HepG2 (cell line): ENCODE data around the gene SLC9A8. TPM values are rescaled to one million over a fixed set of nuclear protein-coding genes. Genes with fewer than 3 reads are reported as not detected.

Experiments used
- DZIP1 ChIP-seq: sonication (generic); formaldehyde crosslinking; IDR thresholded peaks from 2 replicates; pipeline ENCODE4 v1.5.0; 2020; ENCODE audit warnings: mild to moderate bottlenecking, missing genetic modification reagents
- E2F1 ChIP-seq: sonication (generic); formaldehyde crosslinking; IDR thresholded peaks from 2 replicates; pipeline ENCODE4 v1.5.0; 2020; ENCODE audit warnings: missing genetic modification reagents
- KAT8 ChIP-seq: IDR thresholded peaks from 2 replicates; pipeline ENCODE4 v1.6.1; 2016; ENCODE audit warnings: missing genetic modification reagents, missing compliant biosample characterization
- KLF9 ChIP-seq: IDR thresholded peaks from 2 replicates; pipeline ENCODE4 v1.6.1; 2016; ENCODE audit warnings: low read depth
- MAFK ChIP-seq, 2 experiments: IDR thresholded peaks in 1 of 2; conservative IDR thresholded peaks in 1 of 2; 2 replicates each; pipeline ENCODE4 v1.6.1; 2011; ENCODE audit warnings: improper control_type of control experiment in 2 of 2, low read length in 2 of 2
- MAX ChIP-seq: IDR thresholded peaks from 2 replicates; pipeline ENCODE4 v1.6.1; 2012; ENCODE audit warnings: inconsistent platforms
- NKX3-1 ChIP-seq: sonication (generic); formaldehyde crosslinking; IDR thresholded peaks from 2 replicates; pipeline ENCODE4 v1.5.0; 2020; ENCODE audit warnings: missing genetic modification reagents
- NONO ChIP-seq, 2 experiments: fragments of 450-650 bp in 1 of 2; sonication (generic) in 1 of 2; formaldehyde crosslinking in 1 of 2; IDR thresholded peaks in 1 of 2; conservative IDR thresholded peaks in 1 of 2; 2 replicates each; pipeline versions ENCODE4 v1.6.1 to v1.8.0; 2017 to 2022; ENCODE audit warnings: mild to moderate bottlenecking in 1 of 2, missing genetic modification reagents in 1 of 2, moderate library complexity in 1 of 2
- SOX6 ChIP-seq, 2 experiments: fragments of 450-650 bp in 1 of 2; sonication (generic) in 1 of 2; formaldehyde crosslinking in 1 of 2; IDR thresholded peaks; 2 replicates each; pipeline versions ENCODE4 v1.4.0 to v1.6.1; 2017 to 2020; ENCODE audit warnings: antibody characterized with exemption in 1 of 2, mild to moderate bottlenecking in 1 of 2, missing genetic modification reagents in 1 of 2
- SP140L ChIP-seq: sonication (generic); formaldehyde crosslinking; IDR thresholded peaks from 2 replicates; pipeline ENCODE4 v1.4.0; 2020; ENCODE audit warnings: missing genetic modification reagents, borderline replicate concordance
- SRSF9 ChIP-seq: fragments of 200-400 bp; formaldehyde crosslinking; IDR thresholded peaks from 2 replicates; pipeline ENCODE4 v1.6.1; 2018; ENCODE audit warnings: borderline replicate concordance, mild to moderate bottlenecking, low read depth, low read length; ENCODE audit not compliant: insufficient read depth, poor library complexity, severe bottlenecking
- SYNCRIP ChIP-seq: fragments of 200-400 bp; formaldehyde crosslinking; IDR thresholded peaks from 2 replicates; pipeline ENCODE4 v1.6.1; 2018; ENCODE audit warnings: mild to moderate bottlenecking, low read depth, low read length; ENCODE audit not compliant: insufficient read depth
- TP53 ChIP-seq: sonication (generic); formaldehyde crosslinking; conservative IDR thresholded peaks from 2 replicates; pipeline ENCODE4 v1.4.0; 2020; ENCODE audit warnings: missing genetic modification reagents
- ZFP90 ChIP-seq: sonication (generic); formaldehyde crosslinking; IDR thresholded peaks from 2 replicates; pipeline ENCODE4 v1.8.0; 2022; ENCODE audit warnings: missing genetic modification reagents, mild to moderate bottlenecking, inconsistent platforms, borderline replicate concordance
- ZNF557 ChIP-seq: sonication (generic); formaldehyde crosslinking; IDR thresholded peaks from 2 replicates; pipeline ENCODE4 v1.4.0; 2020; ENCODE audit warnings: missing genetic modification reagents
- ZNF891 ChIP-seq: sonication (generic); formaldehyde crosslinking; IDR thresholded peaks from 2 replicates; pipeline ENCODE4 v1.5.0; 2020; ENCODE audit warnings: mild to moderate bottlenecking, missing genetic modification reagents
- polyA plus RNA-seq, 8 experiments: library from polyadenylated mRNA; depleted of rRNA in 3 of 8; stranded (reverse) in 7 of 8; unstranded in 1 of 8; fragments of >200 nt; fragmentation: Illumina TruSeq in 4 of 8; extraction: Trizol in 4 of 8; gene quantifications; 2 replicates each; pipeline versions ENCODE4 v1.2.1 to v1.2.3, GENCODE V29; 2011 to 2016; ENCODE audit warnings: low read depth in 4 of 8, missing spikeins in 1 of 8, mixed read lengths in 1 of 8; ENCODE audit not compliant: insufficient read depth in 1 of 8
- total RNA-seq, 5 experiments: library from RNA; depleted of rRNA; stranded (reverse); fragments of >200 nt; fragmentation: Illumina TruSeq; extraction: Trizol; gene quantifications; 2 replicates each; pipeline ENCODE4 v1.2.3, GENCODE V29; 2016; ENCODE audit warnings: low read depth in 1 of 5
- TF ChIP-seq, protein P1 (sequence below): sonication (generic); formaldehyde crosslinking; IDR thresholded peaks from 2 replicates; pipeline ENCODE4 v1.4.0; 2020; ENCODE audit warnings: missing genetic modification reagents
- TF ChIP-seq, protein P2 (sequence below): sonication (generic); formaldehyde crosslinking; IDR thresholded peaks from 2 replicates; pipeline ENCODE4 v1.4.0; 2020; ENCODE audit warnings: mild to moderate bottlenecking, missing genetic modification reagents, borderline replicate concordance

Gene SLC9A8
- total and polyA plus RNA-seq, 2 of the 13 experiments (the other 11 are each of a cell fraction or from before 2014, with no cell fraction given), result 4.1 to 7.4 TPM

GRCh38 chr20:49928411-49929141 lies 115.9 kb downstream of the SLC9A8 start (continued):
- TF ChIP-seq ZNF891 (peak; percentile 52; the same call in 1 of the 2 replicates), NONO (IDR thresholded peaks at IDR 0.05) (no peak), NONO (CRISPR knock-in tag; conservative IDR thresholded peaks at IDR 0.05) (0 out of 2 replicates have a peak, but pooled peaks have one; percentile 39), MAFK (conservative IDR thresholded peaks at IDR 0.05 in 1 of 2, IDR thresholded peaks at IDR 0.05 in 1 of 2; ENCODE audit: low read length in 2 of 2) (peak; percentile 13 to 23; a peak in 2 of 4 replicates), E2F1 (CRISPR knock-in tag) (no peak), SP140L (no peak; the same call in 1 of the 2 replicates), NKX3-1 (CRISPR knock-in tag) (peak; percentile 11; the same call in 1 of the 2 replicates), MAX (no peak), SOX6 (IDR thresholded peaks at IDR 0.05) (no peak), SOX6 (CRISPR knock-in tag; IDR thresholded peaks at IDR 0.05) (0 out of 2 replicates have a peak, but pooled peaks have one; percentile 19), SRSF9 (no peak), DZIP1 (CRISPR knock-in tag) (no peak), SYNCRIP (no peak), ZNF557 (CRISPR knock-in tag) (no peak), TP53 (CRISPR knock-in tag) (no peak), ZFP90 (CRISPR knock-in tag) (no peak; the same call in 1 of the 2 replicates), KAT8 (CRISPR knock-in tag) (peak; percentile 75), KLF9 (no peak)
- TF ChIP-seq, protein P1, sequence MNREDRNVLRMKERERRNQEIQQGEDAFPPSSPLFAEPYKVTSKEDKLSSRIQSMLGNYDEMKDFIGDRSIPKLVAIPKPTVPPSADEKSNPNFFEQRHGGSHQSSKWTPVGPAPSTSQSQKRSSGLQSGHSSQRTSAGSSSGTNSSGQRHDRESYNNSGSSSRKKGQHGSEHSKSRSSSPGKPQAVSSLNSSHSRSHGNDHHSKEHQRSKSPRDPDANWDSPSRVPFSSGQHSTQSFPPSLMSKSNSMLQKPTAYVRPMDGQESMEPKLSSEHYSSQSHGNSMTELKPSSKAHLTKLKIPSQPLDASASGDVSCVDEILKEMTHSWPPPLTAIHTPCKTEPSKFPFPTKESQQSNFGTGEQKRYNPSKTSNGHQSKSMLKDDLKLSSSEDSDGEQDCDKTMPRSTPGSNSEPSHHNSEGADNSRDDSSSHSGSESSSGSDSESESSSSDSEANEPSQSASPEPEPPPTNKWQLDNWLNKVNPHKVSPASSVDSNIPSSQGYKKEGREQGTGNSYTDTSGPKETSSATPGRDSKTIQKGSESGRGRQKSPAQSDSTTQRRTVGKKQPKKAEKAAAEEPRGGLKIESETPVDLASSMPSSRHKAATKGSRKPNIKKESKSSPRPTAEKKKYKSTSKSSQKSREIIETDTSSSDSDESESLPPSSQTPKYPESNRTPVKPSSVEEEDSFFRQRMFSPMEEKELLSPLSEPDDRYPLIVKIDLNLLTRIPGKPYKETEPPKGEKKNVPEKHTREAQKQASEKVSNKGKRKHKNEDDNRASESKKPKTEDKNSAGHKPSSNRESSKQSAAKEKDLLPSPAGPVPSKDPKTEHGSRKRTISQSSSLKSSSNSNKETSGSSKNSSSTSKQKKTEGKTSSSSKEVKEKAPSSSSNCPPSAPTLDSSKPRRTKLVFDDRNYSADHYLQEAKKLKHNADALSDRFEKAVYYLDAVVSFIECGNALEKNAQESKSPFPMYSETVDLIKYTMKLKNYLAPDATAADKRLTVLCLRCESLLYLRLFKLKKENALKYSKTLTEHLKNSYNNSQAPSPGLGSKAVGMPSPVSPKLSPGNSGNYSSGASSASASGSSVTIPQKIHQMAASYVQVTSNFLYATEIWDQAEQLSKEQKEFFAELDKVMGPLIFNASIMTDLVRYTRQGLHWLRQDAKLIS, result no peak
- TF ChIP-seq, protein P2, sequence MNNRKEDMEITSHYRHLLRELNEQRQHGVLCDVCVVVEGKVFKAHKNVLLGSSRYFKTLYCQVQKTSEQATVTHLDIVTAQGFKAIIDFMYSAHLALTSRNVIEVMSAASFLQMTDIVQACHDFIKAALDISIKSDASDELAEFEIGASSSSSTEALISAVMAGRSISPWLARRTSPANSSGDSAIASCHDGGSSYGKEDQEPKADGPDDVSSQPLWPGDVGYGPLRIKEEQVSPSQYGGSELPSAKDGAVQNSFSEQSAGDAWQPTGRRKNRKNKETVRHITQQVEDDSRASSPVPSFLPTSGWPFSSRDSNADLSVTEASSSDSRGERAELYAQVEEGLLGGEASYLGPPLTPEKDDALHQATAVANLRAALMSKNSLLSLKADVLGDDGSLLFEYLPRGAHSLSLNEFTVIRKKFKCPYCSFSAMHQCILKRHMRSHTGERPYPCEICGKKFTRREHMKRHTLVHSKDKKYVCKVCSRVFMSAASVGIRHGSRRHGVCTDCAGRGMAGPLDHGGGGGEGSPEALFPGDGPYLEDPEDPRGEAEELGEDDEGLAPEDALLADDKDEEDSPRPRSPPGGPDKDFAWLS, result no peak
